ENCODE data around the gene KRABD2.

DNA sequence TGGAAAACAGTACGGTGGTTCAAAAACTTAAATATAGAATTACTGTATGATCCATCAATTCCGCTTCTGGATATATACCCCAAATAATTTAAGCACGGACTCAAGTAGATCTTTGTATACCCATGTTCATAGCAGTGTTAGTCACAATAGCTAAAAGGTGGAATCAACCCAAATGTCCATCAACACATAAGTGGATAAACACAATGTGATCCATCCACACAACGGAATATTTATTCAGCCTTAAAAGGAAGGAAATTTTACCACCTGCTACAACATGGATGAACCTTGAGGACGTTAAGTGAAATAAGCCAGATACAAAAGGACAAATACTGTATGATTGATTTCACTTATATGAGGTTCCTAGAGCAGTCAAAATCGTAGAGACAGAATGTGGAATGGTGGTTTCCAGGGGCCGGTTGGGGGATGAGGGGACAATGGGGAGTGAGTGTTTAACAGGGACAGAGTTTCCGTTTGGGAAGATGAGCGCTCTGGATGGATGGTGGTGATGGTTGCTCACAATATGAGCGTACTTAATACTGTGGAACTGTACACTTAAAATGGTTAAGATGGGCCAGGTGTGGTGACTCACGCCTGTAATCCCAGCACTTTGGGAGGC, 26.5 kb upstream of the KRABD2 start:
- TF ChIP-seq, protein P1, sequence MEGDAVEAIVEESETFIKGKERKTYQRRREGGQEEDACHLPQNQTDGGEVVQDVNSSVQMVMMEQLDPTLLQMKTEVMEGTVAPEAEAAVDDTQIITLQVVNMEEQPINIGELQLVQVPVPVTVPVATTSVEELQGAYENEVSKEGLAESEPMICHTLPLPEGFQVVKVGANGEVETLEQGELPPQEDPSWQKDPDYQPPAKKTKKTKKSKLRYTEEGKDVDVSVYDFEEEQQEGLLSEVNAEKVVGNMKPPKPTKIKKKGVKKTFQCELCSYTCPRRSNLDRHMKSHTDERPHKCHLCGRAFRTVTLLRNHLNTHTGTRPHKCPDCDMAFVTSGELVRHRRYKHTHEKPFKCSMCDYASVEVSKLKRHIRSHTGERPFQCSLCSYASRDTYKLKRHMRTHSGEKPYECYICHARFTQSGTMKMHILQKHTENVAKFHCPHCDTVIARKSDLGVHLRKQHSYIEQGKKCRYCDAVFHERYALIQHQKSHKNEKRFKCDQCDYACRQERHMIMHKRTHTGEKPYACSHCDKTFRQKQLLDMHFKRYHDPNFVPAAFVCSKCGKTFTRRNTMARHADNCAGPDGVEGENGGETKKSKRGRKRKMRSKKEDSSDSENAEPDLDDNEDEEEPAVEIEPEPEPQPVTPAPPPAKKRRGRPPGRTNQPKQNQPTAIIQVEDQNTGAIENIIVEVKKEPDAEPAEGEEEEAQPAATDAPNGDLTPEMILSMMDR (optimal IDR thresholded peaks at IDR 0.05 in 1 of 3, IDR thresholded peaks at IDR 0.05 in 1 of 3, conservative IDR thresholded peaks at IDR 0.05 in 1 of 3; ENCODE audit: extremely low read depth in 1 of 3, insufficient read depth in 2 of 3, low read length in 3 of 3): no peak
- TF ChIP-seq EZH2 (IDR thresholded peaks at IDR 0.05; ENCODE audit: low read length): no peak
